Astrocyte of the cerebellum (primary cell): ENCODE results near the gene PPP1R16B.
"Not testable (repeated sequence)": the region's sequence is repeated elsewhere in the genome, so short reads cannot be mapped to it uniquely, and the experiment has no call there.

Experiments used
- DNase-seq: peaks from one replicate; pipeline ENCODE4 v3.0.0-alpha.2; 2011; ENCODE audit warnings: low read depth
- H3K4me3 ChIP-seq: 2 replicates; pipeline ENCODE4 v1.5.1; 2011; ENCODE audit warnings: mild to moderate bottlenecking, low read depth, low read length, moderate library complexity
- CTCF ChIP-seq: IDR thresholded peaks from 2 replicates; pipeline ENCODE4 v1.5.1; 2012; ENCODE audit warnings: low read length, low read depth, moderate library complexity, mild to moderate bottlenecking; ENCODE audit errors: missing control alignments
- in situ Hi-C: cut with HindIII; loops from 2 replicates; pipeline ENCODE4 v1.10.0; 2017; ENCODE audit warnings: low sequenced_read_pairs

PPP1R16B gene

GRCh38 chr20:38810926-38811630 lies 5.6 kb downstream of the PPP1R16B start:
- no peak for DNase-seq
- no peak for TF ChIP-seq CTCF
- in situ Hi-C loops: no loop called here
- H3K4me3 ChIP-seq: no peak overlapping the region

- no peak overlapping the region for H3K4me3 ChIP-seq
- TF ChIP-seq CTCF: no peak
- in situ Hi-C loops: no loop called here
- no peak for DNase-seq
Measured at GRCh38 chr20:38811769-38812168, 6.3 kb downstream of the PPP1R16B start.

- no peak for TF ChIP-seq CTCF
- H3K4me3 ChIP-seq: no peak overlapping the region
- no peak for DNase-seq
- in situ Hi-C loops: no loop called here
Measured at GRCh38 chr20:38812182-38812581, 6.7 kb downstream of the PPP1R16B start.

- in situ Hi-C loops: no loop called here
- no peak overlapping the region for H3K4me3 ChIP-seq
- no peak for TF ChIP-seq CTCF
- no peak for DNase-seq
Measured at GRCh38 chr20:38812709-38813573, 7.4 kb downstream of the PPP1R16B start.

- H3K4me3 ChIP-seq, DNase-seq, in situ Hi-C loops: not testable (repeated sequence)
Measured at GRCh38 chr20:38813574-38813962, 8.1 kb downstream of the PPP1R16B start.

- H3K4me3 ChIP-seq: no peak overlapping the region
- in situ Hi-C loops: no loop called here
- no peak for DNase-seq
- no peak for TF ChIP-seq CTCF
Measured at GRCh38 chr20:38815446-38815845, 9.9 kb downstream of the PPP1R16B start.
